ENCODE results near the gene FAM53A. TPM values are rescaled to one million over a fixed set of nuclear protein-coding genes. Genes with fewer than 3 reads are reported as not detected.

Gene FAM53A
- total and polyA plus RNA-seq, 2 donors (not counting 1 experiment from before 2014, with no cell fraction given) = 0.65 to 0.99 TPM

DNA sequence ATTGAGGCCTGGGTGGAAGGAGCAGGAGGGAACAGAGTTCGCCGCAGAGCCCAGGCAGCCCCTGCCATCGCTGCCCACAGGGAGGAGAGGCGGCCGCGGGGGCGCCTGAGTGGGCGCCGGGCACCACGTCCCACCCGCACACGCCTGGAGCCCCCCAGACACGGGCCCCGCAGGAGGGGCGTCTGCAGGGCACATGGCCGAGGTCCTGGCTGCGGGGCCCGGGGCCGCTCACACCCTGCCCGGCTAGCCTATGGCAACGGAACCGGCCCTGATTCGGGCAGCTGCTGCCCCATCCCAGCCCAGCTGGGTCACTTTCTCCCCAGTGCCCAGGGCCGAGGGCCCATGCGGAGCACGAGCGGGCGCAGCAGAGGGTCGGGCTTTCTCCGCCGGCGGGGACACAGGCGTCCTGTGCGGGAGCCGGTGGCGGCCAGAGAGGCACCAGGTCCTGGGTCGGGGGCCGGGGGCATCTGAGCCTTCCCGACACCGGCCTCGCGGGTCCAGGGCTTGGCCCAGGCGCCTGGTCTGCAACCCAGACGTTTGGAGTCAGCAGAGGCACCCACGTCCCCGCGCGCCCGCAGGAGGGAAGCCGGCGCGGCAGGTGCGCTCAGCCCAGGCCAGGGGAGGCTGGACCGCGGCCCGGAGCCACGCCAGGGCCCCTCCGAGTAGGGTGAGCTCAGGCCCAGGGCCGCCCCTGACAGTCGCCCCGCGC lies 91.2 kb downstream of the FAM53A start:
- H3K27me3 ChIP-seq (ENCODE audit: control insufficient read depth, insufficient read depth, low read length) = no peaks in the 10 kb centered on the region
- H3K27ac ChIP-seq (ENCODE audit: insufficient read depth, low read length) = no peak overlapping the region
- no peaks in the 10 kb centered on the region for H4K20me1 ChIP-seq (ENCODE audit: control insufficient read depth, extremely low read depth, insufficient read depth, low read length)
- H3K4me3 ChIP-seq (replicated peaks in 1 of 4; ENCODE audit: control extremely low read depth in 1 of 4, insufficient read depth in 1 of 4, low read depth in 3 of 4, low read length in 4 of 4) = no peak overlapping the region
- H3K79me2 ChIP-seq (ENCODE audit: control insufficient read depth, insufficient read depth, low read length) = no peaks in the 10 kb centered on the region
- TF ChIP-seq CTCF (conservative IDR thresholded peaks at IDR 0.05 in 1 of 2, IDR thresholded peaks at IDR 0.05 in 1 of 2; ENCODE audit: low read depth in 1 of 2, low read length in 2 of 2) (no peak), EZH2 (IDR thresholded peaks at IDR 0.05; ENCODE audit: low read length, missing control alignments) (no peak)
- no peaks in the 10 kb centered on the region for H3K4me1 ChIP-seq (ENCODE audit: control insufficient read depth, extremely low read depth, insufficient read depth, low read length)
- no peak overlapping the region for H3K4me2 ChIP-seq (ENCODE audit: extremely low read depth, insufficient read depth, low read length)
- H3K9me3 ChIP-seq (ENCODE audit: control insufficient read depth, insufficient read depth, low read depth, low read length) = no peaks in the 10 kb centered on the region
- no peak for DNase-seq (ENCODE audit: low read depth in 2 of 2)
- no peak overlapping the region for H2AFZ ChIP-seq (ENCODE audit: low read length)
- no peak overlapping the region for H3K9ac ChIP-seq (ENCODE audit: insufficient read depth, low read length)
- no peaks in the 10 kb centered on the region for H3K36me3 ChIP-seq (ENCODE audit: control insufficient read depth, insufficient read depth, low read length)

GRCh38 chr4:1592068-1592708 lies 91.9 kb downstream of the FAM53A start:
- H2AFZ ChIP-seq (ENCODE audit: low read length) = no peak overlapping the region
- no peaks in the 10 kb centered on the region for H4K20me1 ChIP-seq (ENCODE audit: control insufficient read depth, extremely low read depth, insufficient read depth, low read length)
- no peak for TF ChIP-seq EZH2 (IDR thresholded peaks at IDR 0.05; ENCODE audit: low read length, missing control alignments)
- no peak for TF ChIP-seq CTCF (conservative IDR thresholded peaks at IDR 0.05 in 1 of 2, IDR thresholded peaks at IDR 0.05 in 1 of 2; ENCODE audit: low read depth in 1 of 2, low read length in 2 of 2)
- H3K9me3 ChIP-seq (ENCODE audit: control insufficient read depth, insufficient read depth, low read depth, low read length) = no peaks in the 10 kb centered on the region
- H3K27ac ChIP-seq (ENCODE audit: insufficient read depth, low read length) = no peak overlapping the region
- no peaks in the 10 kb centered on the region for H3K27me3 ChIP-seq (ENCODE audit: control insufficient read depth, insufficient read depth, low read length)
- H3K79me2 ChIP-seq (ENCODE audit: control insufficient read depth, insufficient read depth, low read length) = no peaks in the 10 kb centered on the region
- no peaks in the 10 kb centered on the region for H3K4me1 ChIP-seq (ENCODE audit: control insufficient read depth, extremely low read depth, insufficient read depth, low read length)
- no peak for DNase-seq (ENCODE audit: low read depth in 2 of 2)
- no peaks in the 10 kb centered on the region for H3K36me3 ChIP-seq (ENCODE audit: control insufficient read depth, insufficient read depth, low read length)
- no peak overlapping the region for H3K9ac ChIP-seq (ENCODE audit: insufficient read depth, low read length)
- no peak overlapping the region for H3K4me3 ChIP-seq (replicated peaks in 1 of 4; ENCODE audit: control extremely low read depth in 1 of 4, insufficient read depth in 1 of 4, low read depth in 3 of 4, low read length in 4 of 4)
- H3K4me2 ChIP-seq (ENCODE audit: extremely low read depth, insufficient read depth, low read length) = no peak overlapping the region

DNA sequence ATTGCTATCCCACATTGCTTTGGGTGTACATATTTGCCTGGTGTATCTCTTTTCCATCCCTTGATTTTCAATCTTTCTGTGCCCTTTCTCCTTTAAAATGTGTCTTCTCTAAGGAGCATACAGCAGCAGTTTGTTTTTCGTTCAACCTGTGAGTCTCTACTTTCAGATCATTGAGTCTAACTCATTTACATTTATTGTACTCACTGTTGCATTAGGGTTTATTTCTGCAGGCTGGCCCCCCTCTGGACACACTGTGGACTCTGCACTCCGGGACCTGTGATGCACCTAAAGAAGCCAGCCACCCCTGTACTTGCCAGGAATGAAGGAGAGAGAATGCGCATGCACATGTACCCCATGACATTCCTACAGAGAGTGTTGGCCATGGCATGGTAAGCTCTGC lies 93.0 kb downstream of the FAM53A start:
- H3K9ac ChIP-seq (ENCODE audit: insufficient read depth, low read length) = no peak overlapping the region
- H3K4me3 ChIP-seq (replicated peaks in 1 of 4; ENCODE audit: control extremely low read depth in 1 of 4, insufficient read depth in 1 of 4, low read depth in 3 of 4, low read length in 4 of 4) = no peak overlapping the region
- no peaks in the 10 kb centered on the region for H3K36me3 ChIP-seq (ENCODE audit: control insufficient read depth, insufficient read depth, low read length)
- no peak overlapping the region for H3K27ac ChIP-seq (ENCODE audit: insufficient read depth, low read length)
- no peak overlapping the region for H2AFZ ChIP-seq (ENCODE audit: low read length)
- H3K4me2 ChIP-seq (ENCODE audit: extremely low read depth, insufficient read depth, low read length) = no peak overlapping the region
- DNase-seq (ENCODE audit: low read depth in 2 of 2) = no peak
- no peaks in the 10 kb centered on the region for H3K79me2 ChIP-seq (ENCODE audit: control insufficient read depth, insufficient read depth, low read length)
- no peaks in the 10 kb centered on the region for H3K4me1 ChIP-seq (ENCODE audit: control insufficient read depth, extremely low read depth, insufficient read depth, low read length)
- no peaks in the 10 kb centered on the region for H3K27me3 ChIP-seq (ENCODE audit: control insufficient read depth, insufficient read depth, low read length)
- TF ChIP-seq CTCF (conservative IDR thresholded peaks at IDR 0.05 in 1 of 2, IDR thresholded peaks at IDR 0.05 in 1 of 2; ENCODE audit: low read depth in 1 of 2, low read length in 2 of 2) (no peak), EZH2 (IDR thresholded peaks at IDR 0.05; ENCODE audit: low read length, missing control alignments) (no peak)
- no peaks in the 10 kb centered on the region for H4K20me1 ChIP-seq (ENCODE audit: control insufficient read depth, extremely low read depth, insufficient read depth, low read length)
- H3K9me3 ChIP-seq (ENCODE audit: control insufficient read depth, insufficient read depth, low read depth, low read length) = no peaks in the 10 kb centered on the region

Data from fibroblast of lung (primary cell).